ENCODE measurements around the gene MRPS5.

The MRPS5 gene

DNA sequence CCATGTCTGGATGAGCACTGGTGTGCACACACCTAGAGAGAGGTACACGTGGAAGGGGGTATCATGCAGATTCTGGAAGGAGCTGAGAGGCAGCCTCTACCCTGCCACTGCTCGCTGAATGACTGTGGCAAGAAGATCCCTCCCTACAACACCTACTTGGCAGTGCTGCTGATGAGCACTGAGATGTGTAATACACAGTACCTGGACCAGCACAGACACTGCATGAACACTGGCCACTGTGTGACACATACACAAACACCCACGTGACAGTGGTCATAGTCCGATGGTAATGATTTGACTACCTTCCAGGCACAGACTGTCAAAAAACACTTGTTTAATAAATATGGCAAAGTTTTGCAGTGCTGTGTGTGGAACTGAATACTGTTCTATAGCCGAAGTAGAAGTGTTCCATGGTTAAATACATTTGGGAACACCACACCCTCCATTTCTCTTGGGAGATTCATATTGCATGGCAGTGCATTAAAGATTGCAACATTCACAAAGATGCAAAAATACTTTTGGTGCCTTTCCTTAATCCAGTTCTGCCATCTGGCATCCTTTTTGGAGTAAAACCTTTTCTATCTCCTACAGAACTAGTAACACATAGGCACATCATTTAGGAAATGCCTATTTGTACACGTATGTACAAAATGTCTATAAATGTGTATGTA, 29.6 kb downstream of the MRPS5 start:
- in situ Hi-C loops (cut with MboI; ENCODE audit: low sequenced_read_pairs): no loop called here

DNA sequence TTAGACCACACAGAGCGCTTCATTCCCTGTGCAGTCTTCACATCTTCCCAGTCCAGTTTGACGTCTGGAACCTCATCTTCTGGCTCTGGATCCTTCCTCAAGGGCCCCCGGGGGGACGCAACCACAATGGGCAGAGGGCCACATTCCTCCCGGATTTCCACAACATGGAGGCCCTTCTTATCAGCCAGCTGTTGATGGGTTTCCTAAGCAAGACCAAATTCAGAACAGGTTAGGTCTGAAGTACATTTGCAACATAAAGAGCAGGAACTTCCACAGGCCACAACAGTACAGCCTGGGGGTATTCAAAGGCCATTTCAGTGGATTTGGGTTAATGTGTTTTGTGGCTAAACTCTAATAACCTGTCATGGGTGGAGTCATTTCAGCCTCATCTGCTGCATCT, 34.2 kb downstream of the MRPS5 start:
- in situ Hi-C loops (cut with MboI; ENCODE audit: low sequenced_read_pairs): no loop called here

DNA sequence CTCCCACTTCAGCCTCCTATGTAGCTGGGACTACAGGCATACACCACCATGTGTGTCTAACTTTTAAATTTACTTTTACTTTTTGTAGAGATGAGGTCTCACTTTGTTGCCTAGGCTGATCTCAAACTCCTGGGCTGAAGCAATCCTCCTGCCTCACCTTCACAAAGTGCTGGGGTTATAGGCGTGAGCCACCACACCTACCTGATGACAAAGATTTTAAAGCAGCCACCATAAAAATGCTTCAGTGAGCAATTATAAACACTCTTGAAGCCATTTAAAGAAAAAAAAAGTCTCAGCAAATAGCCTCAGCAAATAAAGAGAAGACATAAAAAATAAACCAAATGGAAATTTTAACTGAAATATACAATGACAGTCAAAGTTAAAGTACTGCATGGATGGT, 35.6 kb downstream of the MRPS5 start:
- in situ Hi-C loops (cut with MboI; ENCODE audit: low sequenced_read_pairs): no loop called here

DNA sequence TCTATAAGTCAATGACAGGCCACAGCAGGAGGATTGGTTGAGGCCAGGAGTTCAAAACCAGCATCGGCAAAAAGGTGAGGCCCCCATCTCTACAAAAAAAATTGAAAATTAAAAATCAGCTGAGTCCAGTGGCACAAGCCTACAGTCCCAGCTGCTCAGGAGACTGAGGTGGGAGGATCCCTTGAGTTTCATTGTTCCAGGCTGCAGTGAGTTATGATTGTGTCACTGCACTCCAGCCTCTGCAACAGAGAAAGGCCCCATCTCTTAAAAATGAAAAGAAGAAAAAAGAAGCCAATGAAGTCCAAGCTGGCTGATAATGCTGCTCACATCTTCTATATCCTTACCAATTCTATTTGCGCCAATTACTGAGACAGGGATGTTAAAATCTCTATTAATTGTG, 39.1 kb downstream of the MRPS5 start:
- in situ Hi-C loops (cut with MboI; ENCODE audit: low sequenced_read_pairs): no loop called here

DNA sequence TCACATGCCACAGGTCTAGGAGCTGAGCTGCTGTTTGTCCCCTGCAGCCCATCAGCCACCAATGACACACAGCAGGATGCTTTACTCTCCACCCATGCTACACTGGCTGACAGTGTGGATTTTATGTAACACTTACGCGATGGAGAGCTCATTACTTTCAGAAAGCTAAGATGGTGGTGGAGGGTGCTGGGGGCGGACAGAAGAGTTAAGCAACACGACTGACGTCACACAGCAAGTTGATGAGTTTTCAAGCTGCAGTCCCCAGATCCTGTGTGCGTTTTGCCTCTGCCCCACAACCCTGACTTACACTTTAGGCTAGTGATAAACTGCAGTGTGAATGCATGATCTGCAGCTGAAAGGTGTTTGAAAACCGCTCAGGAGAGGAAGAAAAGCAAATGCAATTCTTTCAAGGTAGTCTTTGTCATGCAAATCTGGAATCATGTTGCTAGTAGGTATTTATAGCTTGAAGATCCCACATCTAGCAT, 42.4 kb downstream of the MRPS5 start:
- in situ Hi-C loops (cut with MboI; ENCODE audit: low sequenced_read_pairs): no loop called here

DNA sequence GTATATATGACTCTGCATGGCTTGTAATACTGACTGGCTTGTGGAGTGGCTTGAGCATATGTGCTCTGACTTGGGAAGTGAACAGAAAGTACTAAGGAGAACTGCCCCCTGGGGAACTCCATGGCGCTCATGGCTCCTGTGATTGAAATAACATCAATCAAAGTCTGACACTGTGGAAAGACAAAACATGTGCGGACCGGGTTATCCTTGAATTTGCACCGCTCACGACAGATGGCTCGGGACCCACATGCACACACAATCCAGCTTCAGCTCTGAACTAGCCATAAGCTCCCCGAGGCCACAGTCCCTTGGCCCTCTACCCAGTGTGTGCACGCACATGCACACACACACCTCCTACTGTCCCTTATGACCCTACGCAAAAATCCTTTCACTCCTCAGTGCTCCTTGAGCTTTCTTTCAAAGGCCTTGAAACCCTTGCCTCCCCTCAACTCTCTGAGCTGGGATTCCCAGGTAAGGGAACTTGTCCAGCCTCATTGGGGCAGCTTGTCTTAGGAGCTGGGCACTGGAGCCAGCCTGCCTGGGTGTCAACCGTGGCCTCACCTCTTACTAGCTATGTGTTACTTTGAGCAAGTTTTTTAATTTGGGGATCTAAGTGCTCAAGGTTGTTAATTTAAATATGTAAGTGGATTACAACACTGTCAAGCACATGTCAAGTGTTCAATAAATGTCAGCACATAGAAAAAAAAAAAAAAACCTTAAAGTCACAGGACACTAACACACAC, 43.6 kb downstream of the MRPS5 start:
- in situ Hi-C loops (cut with MboI; ENCODE audit: low sequenced_read_pairs): no loop called here

DNA sequence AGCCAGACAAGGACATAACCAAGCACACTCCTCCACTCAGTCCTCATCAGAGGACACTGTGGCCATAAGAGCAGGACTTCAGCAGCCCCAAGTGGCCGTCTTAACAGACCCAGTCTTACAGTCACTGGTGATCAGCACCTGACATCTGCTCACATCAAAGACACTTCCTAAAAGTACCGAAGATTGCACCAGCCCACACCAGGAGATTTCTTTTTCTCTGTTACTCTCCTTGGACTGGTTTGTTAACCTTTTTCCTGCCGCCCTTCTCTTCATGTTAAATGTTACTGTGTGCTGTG, 44.1 kb downstream of the MRPS5 start:
- in situ Hi-C loops (cut with MboI; ENCODE audit: low sequenced_read_pairs): no loop called here

DNA sequence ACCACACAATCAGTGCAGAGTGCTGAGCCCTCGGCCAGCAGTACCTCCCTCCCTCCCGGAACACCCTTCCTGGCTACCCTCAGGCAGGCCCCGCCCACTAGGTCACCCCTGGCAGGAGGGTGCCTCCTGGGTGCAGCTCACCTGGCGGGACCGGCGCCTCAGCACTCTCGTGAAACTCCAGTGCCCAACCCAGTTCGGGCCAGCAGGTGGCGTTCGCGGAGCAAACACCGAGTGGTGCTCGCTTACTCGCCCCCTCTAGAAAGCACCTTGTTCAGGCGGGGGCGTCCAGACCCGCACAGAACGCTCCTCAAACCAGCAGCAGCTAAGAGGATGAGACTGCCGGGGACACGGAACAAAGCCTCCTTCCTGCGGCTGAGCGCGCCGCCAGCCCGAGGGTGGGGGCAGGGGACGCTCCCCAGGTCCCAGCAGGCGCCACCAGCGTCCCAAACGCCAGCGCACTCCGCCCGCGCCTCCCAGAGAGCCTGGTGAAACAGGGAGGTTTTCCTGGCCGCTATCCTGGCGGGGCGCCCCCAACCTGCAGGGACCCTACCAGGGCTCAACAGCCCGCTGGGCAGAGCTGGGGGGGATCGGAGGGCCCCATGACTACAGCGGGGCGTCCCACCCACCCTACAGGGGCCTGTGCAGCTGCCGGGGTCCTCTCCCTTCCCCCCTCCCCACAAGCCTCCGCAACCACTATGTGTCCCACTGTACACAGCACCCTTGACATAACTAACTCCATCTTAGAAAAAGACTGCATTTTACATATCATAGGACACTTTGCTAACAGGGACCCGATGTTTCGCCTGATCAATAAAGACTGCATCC, 44.7 kb downstream of the MRPS5 start:
- in situ Hi-C loops (cut with MboI; ENCODE audit: low sequenced_read_pairs): no loop called here

DNA sequence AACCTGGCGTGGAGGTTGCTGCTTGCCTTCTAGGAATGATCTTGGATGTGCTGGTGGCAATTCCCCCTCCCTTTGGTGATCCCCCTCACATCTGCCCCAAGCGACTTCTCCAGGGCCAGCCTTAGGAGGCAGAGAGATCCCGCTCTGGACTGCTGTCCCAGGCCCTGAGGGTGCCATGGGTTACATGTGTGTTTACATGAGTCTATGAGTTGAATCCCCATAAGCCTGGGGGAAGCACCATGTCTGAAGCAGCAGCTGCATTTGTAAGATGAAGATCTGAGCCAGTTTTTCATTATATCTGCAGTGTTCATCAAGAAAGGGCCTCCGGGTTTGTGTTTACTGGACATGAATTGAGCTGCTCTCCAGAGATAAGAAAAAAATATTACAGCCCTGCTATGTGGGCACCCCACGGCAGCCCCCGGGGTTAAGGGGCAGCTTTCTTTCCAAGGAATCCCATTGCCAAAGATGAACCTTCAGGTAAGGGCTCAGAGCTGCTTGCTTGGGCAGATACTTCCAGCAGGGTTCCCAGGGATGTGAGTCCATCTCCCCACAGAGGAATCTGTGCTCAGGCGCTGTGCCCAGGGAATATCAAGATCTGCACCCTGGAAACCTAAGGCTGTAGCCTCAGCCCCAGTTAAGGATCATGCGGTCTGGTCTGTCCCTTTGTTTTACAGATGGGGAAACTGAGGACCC, 46.0 kb downstream of the MRPS5 start:
- in situ Hi-C loops (cut with MboI; ENCODE audit: low sequenced_read_pairs): no loop called here

DNA sequence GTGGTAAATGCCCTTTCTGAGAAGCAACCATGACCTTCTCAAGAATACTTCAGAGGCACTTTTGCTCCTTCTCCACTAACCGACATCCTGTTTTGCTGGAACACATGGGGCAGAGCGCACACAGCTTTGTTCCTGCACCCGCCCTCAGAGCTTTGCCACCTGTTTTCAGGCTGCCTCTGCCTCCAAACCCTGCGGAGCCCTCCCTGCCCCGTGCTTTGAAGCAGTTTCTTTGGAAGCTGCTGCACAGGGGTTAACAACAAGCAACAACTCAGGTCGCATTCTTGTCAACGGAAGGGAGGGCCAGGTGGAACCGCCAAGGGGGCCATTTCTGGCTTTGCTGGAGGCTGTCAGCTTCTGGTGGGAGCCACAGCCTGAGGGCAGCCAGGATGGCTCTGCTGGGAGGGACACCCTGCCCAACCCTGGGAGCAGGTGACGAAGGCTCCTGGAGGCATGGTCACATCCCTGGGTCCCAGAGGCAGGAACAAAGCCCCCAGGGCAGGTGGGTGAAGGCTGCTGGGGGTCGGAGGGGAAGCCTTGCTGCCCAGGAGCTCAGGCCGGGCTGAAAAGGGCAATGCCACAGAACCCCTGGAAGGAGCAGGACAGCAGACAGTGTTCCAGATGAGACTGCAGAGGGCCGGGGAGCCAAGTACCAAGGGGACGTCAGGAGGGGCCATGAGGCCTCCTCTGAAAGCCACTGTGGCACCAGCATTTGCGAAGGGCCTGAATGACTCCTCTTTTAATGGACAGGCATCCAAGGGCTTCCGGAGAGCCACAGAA, 46.8 kb downstream of the MRPS5 start:
- in situ Hi-C loops (cut with MboI; ENCODE audit: low sequenced_read_pairs): no loop called here

DNA sequence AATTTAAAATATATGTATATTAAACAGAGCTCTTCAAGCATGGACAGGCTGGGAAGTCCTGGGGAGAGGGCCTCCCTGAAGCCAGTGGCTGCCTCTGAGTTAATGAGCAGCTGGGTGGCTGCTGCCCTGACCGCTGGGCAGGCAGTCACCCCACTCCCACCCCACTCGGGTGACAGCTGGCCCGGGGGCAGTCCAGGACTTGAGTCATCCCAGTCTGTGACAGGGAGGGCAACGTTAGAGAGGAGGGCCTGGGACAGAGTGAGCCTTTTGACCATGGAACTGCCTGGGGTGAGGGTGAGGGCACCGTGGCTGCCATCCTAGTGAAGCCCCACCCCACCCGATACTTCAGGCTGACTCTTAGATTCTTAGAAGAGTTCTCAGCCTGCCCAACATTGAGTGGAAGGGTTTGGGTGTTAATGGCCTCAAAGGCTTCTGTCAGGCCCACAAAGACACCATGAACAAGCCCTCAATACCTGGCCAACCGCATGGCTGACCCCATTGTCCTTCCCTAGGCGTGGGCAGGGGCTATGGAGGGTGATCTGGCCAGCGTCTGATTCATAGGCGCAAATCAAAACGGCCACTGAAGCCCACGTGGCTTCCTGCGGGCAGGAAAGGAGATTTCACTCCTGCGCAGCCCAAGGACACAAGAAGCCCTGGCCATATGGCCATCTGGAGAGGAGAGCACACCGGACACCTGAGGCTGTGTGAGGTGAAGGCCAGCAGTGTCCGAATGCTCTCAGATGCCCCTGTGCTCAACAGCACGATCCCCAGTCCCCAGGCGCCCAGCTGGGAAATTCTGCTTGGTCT, 47.5 kb downstream of the MRPS5 start:
- in situ Hi-C loops (cut with MboI; ENCODE audit: low sequenced_read_pairs): no loop called here

DNA sequence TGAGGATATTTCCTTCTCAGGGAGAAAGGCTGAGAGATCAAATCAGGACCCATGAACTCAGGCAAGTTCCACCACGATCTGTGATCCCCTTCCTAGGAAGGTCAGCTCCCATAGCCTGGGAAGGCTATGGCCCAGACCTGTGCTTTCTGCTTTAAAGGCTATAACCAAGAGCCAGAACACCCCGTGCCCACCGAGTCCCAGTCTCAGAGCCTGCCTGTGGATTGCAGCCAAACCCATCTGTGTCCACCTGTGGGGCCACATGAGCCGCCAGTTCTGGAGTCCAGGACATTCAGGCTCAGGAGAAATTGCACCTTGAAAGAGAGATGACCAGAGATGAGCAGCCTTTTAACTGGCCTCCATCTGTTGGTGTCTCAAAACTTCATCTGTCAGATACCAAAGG, 49.2 kb downstream of the MRPS5 start:
- in situ Hi-C loops (cut with MboI; ENCODE audit: low sequenced_read_pairs): no loop called here

DNA sequence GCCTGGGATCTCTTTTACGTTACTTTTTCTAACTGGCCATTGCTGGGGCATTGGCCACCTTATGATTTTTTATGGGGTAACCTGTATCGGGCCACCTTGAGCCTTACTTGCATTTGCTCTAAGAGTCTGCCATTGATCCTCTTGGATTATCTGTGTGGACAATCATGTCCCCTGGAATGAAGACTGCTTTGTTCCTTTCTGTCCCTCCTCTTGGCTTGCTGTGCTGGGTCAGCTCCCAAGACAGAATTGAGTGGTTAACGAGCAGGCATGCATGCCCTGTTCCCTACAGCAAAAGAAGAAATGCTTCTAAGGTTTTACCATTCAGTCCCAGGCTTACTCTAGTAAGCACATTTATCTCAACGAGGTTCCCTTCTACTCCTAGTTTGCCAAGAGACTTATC, 49.8 kb downstream of the MRPS5 start:
- in situ Hi-C loops (cut with MboI; ENCODE audit: low sequenced_read_pairs): no loop called here

DNA sequence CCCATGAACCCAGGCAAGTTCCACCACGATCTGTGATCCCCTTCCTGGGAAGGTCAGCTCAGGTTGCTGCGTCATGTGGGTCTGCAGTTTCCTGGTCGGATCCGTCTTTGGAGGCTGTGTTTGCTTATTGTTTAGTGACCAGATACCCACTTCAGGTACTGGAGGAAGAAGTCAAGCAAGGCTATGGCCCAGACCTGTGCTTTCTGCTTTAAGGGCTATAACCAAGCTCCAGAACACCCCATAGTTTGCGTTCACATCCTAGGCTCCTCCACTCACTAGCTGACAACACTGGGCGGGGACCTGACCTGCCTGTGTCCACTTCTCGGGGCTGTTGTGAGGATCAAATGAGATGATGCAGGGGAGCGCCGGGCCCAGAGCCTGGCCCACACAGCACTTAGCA, 52.1 kb downstream of the MRPS5 start:
- in situ Hi-C loops (cut with MboI; ENCODE audit: low sequenced_read_pairs): no loop called here

DNA sequence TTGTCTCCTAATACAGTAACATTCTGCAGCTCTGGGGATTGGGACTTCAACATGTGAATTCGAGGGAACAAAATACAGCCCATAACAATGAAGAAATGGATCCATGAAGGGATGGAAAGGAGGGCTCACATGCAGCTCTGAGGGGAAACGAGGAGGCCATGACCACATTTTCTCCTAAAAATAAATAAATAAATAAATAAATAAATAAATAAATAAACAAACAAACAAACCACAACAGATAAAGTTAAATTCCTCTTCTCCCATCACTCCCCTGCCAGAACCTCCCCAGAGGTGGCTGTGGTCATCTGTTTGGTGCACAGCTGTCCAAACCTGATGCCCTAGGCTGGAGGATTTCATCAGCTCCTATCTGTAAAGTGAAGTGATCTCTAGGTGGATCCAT, 53.4 kb downstream of the MRPS5 start:
- in situ Hi-C loops (cut with MboI; ENCODE audit: low sequenced_read_pairs): no loop called here

DNA sequence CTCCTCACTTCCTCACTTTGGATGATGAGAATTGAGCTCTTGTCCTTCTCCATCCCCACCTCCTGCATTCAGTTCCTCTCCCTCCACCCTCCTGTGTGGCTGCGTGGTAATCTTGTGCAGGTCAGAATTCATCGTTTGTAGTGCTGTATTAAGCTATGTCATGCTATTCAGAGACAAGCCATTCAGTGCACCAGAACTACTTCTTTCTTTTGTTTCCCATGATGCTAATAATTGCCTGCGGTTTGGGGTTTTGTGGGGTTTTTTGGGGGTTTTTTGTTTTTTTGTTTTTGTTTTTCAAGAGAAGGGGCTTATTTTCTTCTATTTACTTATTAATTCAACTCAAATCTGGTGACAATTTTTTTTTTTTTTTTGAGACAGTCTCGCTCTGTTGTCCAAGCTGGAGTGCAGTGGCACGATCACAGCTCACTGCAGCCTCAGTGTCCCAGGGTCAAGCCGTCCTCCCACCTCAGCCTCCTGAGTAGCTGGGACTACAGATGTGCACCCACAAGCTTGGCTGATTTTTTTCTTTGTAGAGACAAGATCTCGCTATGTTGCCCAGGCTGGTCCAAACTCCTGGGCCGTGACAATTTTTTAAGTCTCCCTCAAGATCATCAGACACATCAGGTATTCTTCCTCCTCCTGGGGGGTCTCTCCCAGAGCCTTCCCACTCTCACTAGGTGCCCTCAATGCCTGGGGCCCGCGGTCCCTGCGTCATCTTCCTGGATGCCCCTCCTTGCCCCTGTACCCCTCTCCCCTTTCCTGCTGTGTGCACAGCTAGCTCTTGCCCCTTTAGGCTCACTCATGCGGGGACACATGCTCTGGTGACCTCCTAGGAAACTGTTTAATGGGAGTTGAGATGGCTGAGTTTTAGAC, 58.3 kb downstream of the MRPS5 start:
- in situ Hi-C loops (cut with MboI; ENCODE audit: low sequenced_read_pairs): no loop called here

DNA sequence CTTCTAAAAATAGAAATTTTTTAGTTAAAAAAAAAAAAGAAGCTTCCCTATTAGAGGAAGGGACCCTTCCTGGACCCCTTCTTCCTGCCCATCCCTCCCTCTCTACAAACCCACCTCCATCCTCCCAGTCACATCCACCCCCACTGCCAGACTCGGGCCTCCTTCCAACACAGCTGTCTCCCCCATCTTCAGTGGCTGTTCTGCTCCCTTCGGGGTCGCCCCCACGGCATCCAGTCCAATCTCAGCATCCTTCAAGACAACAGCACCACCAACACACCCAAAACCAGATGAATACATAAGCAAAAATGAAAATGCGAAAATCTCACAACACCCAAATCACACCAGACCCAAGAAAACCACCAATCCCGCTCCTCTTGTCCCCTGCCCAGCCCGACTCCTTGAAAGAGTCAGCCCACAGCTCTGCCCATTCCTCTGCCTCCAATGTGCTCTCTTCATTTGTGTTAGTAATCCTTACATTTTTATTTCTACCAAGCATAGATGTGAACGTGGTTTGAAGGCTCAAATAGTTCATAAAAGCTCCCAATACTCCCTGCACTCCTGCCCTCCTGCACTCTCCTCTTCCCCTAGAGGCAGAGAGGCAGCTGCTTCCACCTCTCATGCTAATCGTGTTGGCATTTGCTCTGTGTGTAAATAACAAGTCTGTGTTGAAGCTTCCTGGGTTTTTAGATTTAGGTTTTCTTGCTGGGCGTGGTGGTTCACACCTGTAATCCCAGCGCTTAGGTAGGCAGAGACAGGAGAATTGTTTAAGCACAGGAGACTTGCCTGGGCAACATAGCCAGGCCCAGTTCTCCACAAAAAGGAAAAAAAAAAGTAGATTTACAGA, 59.1 kb downstream of the MRPS5 start:
- in situ Hi-C loops (cut with MboI; ENCODE audit: low sequenced_read_pairs): no loop called here

DNA sequence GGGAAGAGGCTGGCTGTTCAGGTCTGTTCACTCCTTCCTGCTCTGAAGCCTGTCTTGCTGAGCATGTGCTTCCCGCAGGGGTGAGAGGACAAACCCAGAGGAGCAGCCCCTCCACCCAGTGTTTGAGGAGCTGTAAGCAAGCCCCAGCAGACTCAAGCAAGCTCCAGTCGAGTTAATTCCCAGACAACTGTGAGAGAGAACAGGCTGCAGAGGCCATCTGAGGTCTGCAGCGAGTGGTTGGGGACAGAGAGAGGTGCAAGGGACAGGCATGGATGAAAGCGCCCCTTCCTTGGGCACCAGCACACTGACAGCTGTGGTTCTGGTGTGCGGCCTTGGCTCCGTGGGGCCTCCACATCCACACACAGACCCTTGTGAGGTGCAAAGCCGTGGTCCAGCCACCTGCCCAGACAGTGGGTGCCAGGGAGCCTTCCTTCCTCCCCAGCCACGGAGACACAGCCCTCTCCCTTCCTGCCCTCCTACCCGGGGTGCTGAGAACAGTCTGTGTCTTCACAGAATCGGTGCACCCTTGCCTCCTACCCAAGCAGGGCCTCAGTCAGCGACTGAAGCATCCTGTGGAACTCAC, 59.9 kb downstream of the MRPS5 start:
- in situ Hi-C loops (cut with MboI; ENCODE audit: low sequenced_read_pairs): no loop called here
